Kidney (tissue), 14 donors: ENCODE measurements around the gene STT3A. TPM values are rescaled to one million over a fixed set of nuclear protein-coding genes. Genes with fewer than 3 reads are reported as not detected.

Experiments used
- DNase-seq, 5 donors: peaks; one replicate each; pipeline ENCODE4 v3.0.0-alpha.2; 2013 to 2020
- FAIRE-seq: peaks from 2 replicates; lab custom pipeline; 2012; peaks lifted over from hg19 to GRCh38; lab: Jason Lieb, UNC
- H3K27ac ChIP-seq, 2 donors: one replicate each; pipeline ENCODE4 v1.7.0; 2013; ENCODE audit warnings: low read depth in 2 of 2, low read length in 2 of 2, inconsistent platforms in 1 of 2
- H3K27me3 ChIP-seq: one replicate; pipeline ENCODE4 v1.7.1; 2013; ENCODE audit warnings: low read length, inconsistent platforms; ENCODE audit not compliant: control insufficient read depth, insufficient read depth
- H3K36me3 ChIP-seq, 3 donors: one replicate each; pipeline versions ENCODE4 v1.7.0 to v1.7.1; 2013; ENCODE audit warnings: low read length in 3 of 3, control low read depth in 1 of 3, inconsistent platforms in 1 of 3; ENCODE audit not compliant: insufficient read depth in 3 of 3, control insufficient read depth in 2 of 3
- H3K4me1 ChIP-seq, 3 donors: one replicate each; pipeline versions ENCODE4 v1.7.0 to v1.7.1; 2013; ENCODE audit warnings: low read length in 3 of 3, inconsistent platforms in 1 of 3, low read depth in 1 of 3; ENCODE audit not compliant: control insufficient read depth in 2 of 3, insufficient read depth in 2 of 3
- H3K4me3 ChIP-seq, 3 donors: one replicate each; pipeline versions ENCODE4 v1.7.0 to v1.8.1; 2013; ENCODE audit warnings: low read length in 3 of 3, control low read depth in 1 of 3, inconsistent platforms in 1 of 3
- H3K9ac ChIP-seq, 3 donors: one replicate each; pipeline versions ENCODE4 v1.7.0 to v1.7.1; 2013; ENCODE audit warnings: low read length in 3 of 3, control low read depth in 1 of 3, inconsistent platforms in 1 of 3
- H3K9me3 ChIP-seq, 3 donors: one replicate each; pipeline versions ENCODE4 v1.7.0 to v1.7.1; 2013; ENCODE audit warnings: low read length in 3 of 3, control low read depth in 1 of 3, inconsistent platforms in 1 of 3; ENCODE audit not compliant: control insufficient read depth in 2 of 3, insufficient read depth in 1 of 3
- CTCF ChIP-seq: IDR thresholded peaks from 3 replicates; pipeline ENCODE4 v1.5.1; 2012; ENCODE audit warnings: mild to moderate bottlenecking, moderate library complexity, borderline replicate concordance; ENCODE audit not compliant: insufficient read depth; ENCODE audit errors: extremely low read depth
- intact Hi-C: fragments of 100-400 bp; cut with DNase I; formaldehyde crosslinking; loops from one replicate; pipeline ENCODE4 v1.11.1; 2022
- polyA plus RNA-seq: library from polyadenylated mRNA; stranded (reverse); fragments of 350-450 nt; fragmentation: Illumina TruSeq; extraction: RNeasy Lipid Tissue Mini Kit (QIAGEN cat#74804); gene quantifications from one replicate; pipeline ENCODE4 v1.2.3, GENCODE V29; 2014; ENCODE audit warnings: low read depth, low replicate concordance; ENCODE audit not compliant: insufficient read depth
- total RNA-seq: library from RNA; stranded (reverse); fragmentation: NEBNext Ultra II Directional; extraction: Animal tissue kit (Norgen Biotek cat#: 25700); gene quantifications from one replicate; pipeline ENCODE4 v1.2.1, GENCODE V29; 2021
- donor health status: control.
- donor health status: control.
- donor health status: control.
- donor health status: control.
- donor health status: control.
- donor health status: DM: yes; HTN: yes; CAD: no.
- donor health status: Normal renal cell carcinoma (clear cell type).

Gene STT3A
- total and polyA plus RNA-seq, 2 donors from 2014 or later, result 65.0 to 125 TPM

- Histone ChIP-seq H3K27ac (no peak overlapping the region), H3K9ac (no peak overlapping the region), H3K9me3 (no peaks in the 10 kb centered on the region), H3K4me1 (peaks cover 0 to 9% (median 9%) of the 10 kb centered on the region in 3 donors), H3K4me3 (no peak overlapping the region), H3K27me3 (no peaks in the 10 kb centered on the region), H3K36me3 (peaks cover 0 to 8% (median 0%) of the 10 kb centered on the region in 3 donors)
- DNase-seq (no peak), FAIRE-seq (no peak)
- intact Hi-C loops, result no loop called here
- no peak for TF ChIP-seq CTCF
Observed at GRCh38 chr11:125594958-125595357, 2.3 kb downstream of the STT3A start.

- intact Hi-C loops, result no loop called here
- Histone ChIP-seq H3K27ac (no peak overlapping the region), H3K36me3 (peaks cover 11 to 41% (median 28%) of the 10 kb centered on the region in 3 donors), H3K4me3 (no peak overlapping the region), H3K4me1 (no peaks in the 10 kb centered on the region), H3K9me3 (no peaks in the 10 kb centered on the region), H3K9ac (no peak overlapping the region), H3K27me3 (no peaks in the 10 kb centered on the region)
- TF ChIP-seq CTCF, result no peak
- FAIRE-seq, result no peak
- no peak for DNase-seq
Observed at GRCh38 chr11:125600663-125601062, 8.0 kb downstream of the STT3A start.

- DNase-seq, result no peak
- Histone ChIP-seq H3K4me1 (no peaks in the 10 kb centered on the region), H3K27me3 (no peaks in the 10 kb centered on the region), H3K36me3 (peaks cover 16 to 63% (median 45%) of the 10 kb centered on the region in 3 donors), H3K4me3 (no peak overlapping the region), H3K9ac (no peak overlapping the region), H3K9me3 (no peaks in the 10 kb centered on the region), H3K27ac (no peak overlapping the region)
- intact Hi-C loops, result no loop called here
- no peak for TF ChIP-seq CTCF
- FAIRE-seq, result no peak
Observed at GRCh38 chr11:125603207-125603606, 10.6 kb downstream of the STT3A start.

GRCh38 chr11:125605417-125605816, 12.8 kb downstream of the STT3A start:
- no peak for DNase-seq
- H3K27me3 ChIP-seq, result no peaks in the 10 kb centered on the region
- FAIRE-seq, result no peak
- no peaks in the 10 kb centered on the region for H3K4me1 ChIP-seq
- no peak overlapping the region for H3K4me3 ChIP-seq
- H3K9me3 ChIP-seq, result no peaks in the 10 kb centered on the region
- H3K9ac ChIP-seq, result no peak overlapping the region
- H3K36me3 ChIP-seq, result peaks cover 16 to 76% (median 51%) of the 10 kb centered on the region in 3 donors
- TF ChIP-seq CTCF, result no peak
- H3K27ac ChIP-seq, result no peak overlapping the region
- intact Hi-C loops, result no loop called here
